ENCODE measurements around the gene SMPD2. TPM values are rescaled to one million over a fixed set of nuclear protein-coding genes. Genes with fewer than 3 reads are reported as not detected.

SMPD2 gene
- total and polyA plus RNA-seq, 2 donors (not counting 3 experiments of a cell fraction or from before 2014, with no cell fraction given), result 6.9 to 10.0 TPM

DNA sequence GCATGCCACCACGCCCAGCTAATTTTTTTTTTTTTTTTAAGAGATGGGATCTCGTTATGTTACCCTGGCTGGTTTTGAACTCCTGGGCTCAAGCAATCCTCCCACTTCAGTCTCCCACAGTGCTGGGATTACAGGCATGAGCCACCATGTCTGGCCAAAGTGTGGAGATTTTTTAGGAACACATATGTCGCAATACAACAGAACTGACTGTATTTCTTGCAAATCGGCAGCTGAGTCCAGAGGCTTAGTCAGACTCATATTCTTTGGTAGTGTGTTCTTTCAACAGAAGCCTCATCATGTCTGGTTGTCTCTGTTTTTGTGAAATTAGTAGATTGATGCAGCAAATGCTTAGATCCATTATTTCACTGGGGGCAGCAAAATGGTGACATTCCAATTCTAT is 34.3 kb upstream of the SMPD2 start:
- H3K4me2 ChIP-seq (ENCODE audit: insufficient read depth, low read length), result no peak overlapping the region
- CTCF ChIA-PET, result no interaction called here

DNA sequence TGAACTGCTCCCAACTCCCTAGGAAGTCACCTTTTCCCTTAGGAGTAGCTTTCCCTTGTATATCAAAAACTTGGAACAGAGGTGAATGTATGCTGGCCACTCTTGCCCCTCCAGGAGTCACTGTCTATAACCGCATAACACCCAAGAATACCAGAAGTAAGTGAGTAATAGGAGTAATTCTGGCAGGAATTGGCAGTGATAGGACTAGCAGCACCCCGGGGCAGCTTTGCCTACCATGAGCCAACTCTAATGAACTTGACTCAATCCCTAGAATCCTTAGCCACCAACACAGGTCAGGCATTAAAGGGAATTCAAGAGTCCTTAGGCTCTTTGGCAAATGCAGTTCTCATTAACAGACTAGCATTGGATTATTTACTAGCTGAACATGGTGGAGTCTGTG is 29.5 kb upstream of the SMPD2 start:
- Histone ChIP-seq H3K27me3 (ENCODE audit: control insufficient read depth in 2 of 2, insufficient read depth in 2 of 2, low read length in 2 of 2) (peaks cover 3 to 5% of the 10 kb centered on the region in 2 experiments), H3K9ac (replicated peaks; ENCODE audit: extremely low read depth, insufficient read depth, low read length) (no peak overlapping the region), H4K20me1 (replicated peaks; ENCODE audit: control insufficient read depth, extremely low read depth, insufficient read depth, low read length) (no peaks in the 10 kb centered on the region), H3K36me3 (ENCODE audit: control insufficient read depth in 2 of 2, extremely low read depth in 1 of 2, insufficient read depth in 2 of 2, low read length in 2 of 2) (no peaks in the 10 kb centered on the region), H3K4me2 (ENCODE audit: insufficient read depth, low read length) (no peak overlapping the region), H2AFZ (ENCODE audit: low read depth, low read length) (no peak overlapping the region), H3K4me1 (ENCODE audit: control insufficient read depth, extremely low read depth, insufficient read depth, low read length) (no peaks in the 10 kb centered on the region), H3K27ac (ENCODE audit: insufficient read depth, low read depth, low read length) (no peak overlapping the region), H3K79me2 (ENCODE audit: control insufficient read depth, insufficient read depth, low read length) (no peaks in the 10 kb centered on the region), H3K9me3 (replicated peaks; ENCODE audit: control insufficient read depth, insufficient read depth, low read length) (no peaks in the 10 kb centered on the region), H3K9me1 (replicated peaks; ENCODE audit: control insufficient read depth, extremely low read depth, insufficient read depth, low read length) (no peaks in the 10 kb centered on the region), H3K4me3 (replicated peaks in 1 of 3; ENCODE audit: insufficient read depth in 1 of 3, low read depth in 1 of 3, low read length in 3 of 3) (no peak overlapping the region)
- dilution Hi-C loops (cut with MboI; ENCODE audit: extremely low pct_ligation_motif_present, low sequenced_read_pairs), result no loop called here
- BruUV-seq (replicated peaks), result no TSS peak
- CTCF ChIA-PET, result no interaction called here
- DNase-seq (ENCODE audit: low read depth, low spot score), result no peak
- FAIRE-seq, result no peak
- TF ChIP-seq, protein P1, sequence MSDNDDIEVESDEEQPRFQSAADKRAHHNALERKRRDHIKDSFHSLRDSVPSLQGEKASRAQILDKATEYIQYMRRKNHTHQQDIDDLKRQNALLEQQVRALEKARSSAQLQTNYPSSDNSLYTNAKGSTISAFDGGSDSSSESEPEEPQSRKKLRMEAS (IDR thresholded peaks at IDR 0.05; ENCODE audit: insufficient read depth, insufficient read length), result no peak
- TF ChIP-seq, protein P2, sequence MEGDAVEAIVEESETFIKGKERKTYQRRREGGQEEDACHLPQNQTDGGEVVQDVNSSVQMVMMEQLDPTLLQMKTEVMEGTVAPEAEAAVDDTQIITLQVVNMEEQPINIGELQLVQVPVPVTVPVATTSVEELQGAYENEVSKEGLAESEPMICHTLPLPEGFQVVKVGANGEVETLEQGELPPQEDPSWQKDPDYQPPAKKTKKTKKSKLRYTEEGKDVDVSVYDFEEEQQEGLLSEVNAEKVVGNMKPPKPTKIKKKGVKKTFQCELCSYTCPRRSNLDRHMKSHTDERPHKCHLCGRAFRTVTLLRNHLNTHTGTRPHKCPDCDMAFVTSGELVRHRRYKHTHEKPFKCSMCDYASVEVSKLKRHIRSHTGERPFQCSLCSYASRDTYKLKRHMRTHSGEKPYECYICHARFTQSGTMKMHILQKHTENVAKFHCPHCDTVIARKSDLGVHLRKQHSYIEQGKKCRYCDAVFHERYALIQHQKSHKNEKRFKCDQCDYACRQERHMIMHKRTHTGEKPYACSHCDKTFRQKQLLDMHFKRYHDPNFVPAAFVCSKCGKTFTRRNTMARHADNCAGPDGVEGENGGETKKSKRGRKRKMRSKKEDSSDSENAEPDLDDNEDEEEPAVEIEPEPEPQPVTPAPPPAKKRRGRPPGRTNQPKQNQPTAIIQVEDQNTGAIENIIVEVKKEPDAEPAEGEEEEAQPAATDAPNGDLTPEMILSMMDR (IDR thresholded peaks at IDR 0.05; ENCODE audit: extremely low read depth in 1 of 2, insufficient read depth in 1 of 2, low read depth in 1 of 2, low read length in 2 of 2), result no peak
- TF ChIP-seq POLR2A (IDR thresholded peaks at IDR 0.05; ENCODE audit: low read depth, low read length), result no peak
- no peak for TF ChIP-seq MYC (IDR thresholded peaks at IDR 0.05; ENCODE audit: low read depth, low read length)
- no peak for TF ChIP-seq EZH2 (IDR thresholded peaks at IDR 0.05; ENCODE audit: borderline replicate concordance, low read depth, low read length, severe bottlenecking)
- no peak for TF ChIP-seq JUN (IDR thresholded peaks at IDR 0.05; ENCODE audit: borderline replicate concordance, insufficient read depth, insufficient read length, low read depth)
- TF ChIP-seq FOS (IDR thresholded peaks at IDR 0.05; ENCODE audit: borderline replicate concordance, insufficient read depth, low read length), result no peak
- POLR2A ChIA-PET, result no interaction called here
- intact Hi-C loops (cut with micrococcal nuclease), result no loop called here

More for the DNA sequence above, 34.3 kb upstream of the SMPD2 start:
- POLR2A ChIA-PET, result no interaction called here
- Histone ChIP-seq H3K4me1 (ENCODE audit: control insufficient read depth, extremely low read depth, insufficient read depth, low read length) (no peaks in the 10 kb centered on the region), H3K36me3 (ENCODE audit: control insufficient read depth in 2 of 2, extremely low read depth in 1 of 2, insufficient read depth in 2 of 2, low read length in 2 of 2) (no peaks in the 10 kb centered on the region), H4K20me1 (replicated peaks; ENCODE audit: control insufficient read depth, extremely low read depth, insufficient read depth, low read length) (no peaks in the 10 kb centered on the region), H3K9me3 (replicated peaks; ENCODE audit: control insufficient read depth, insufficient read depth, low read length) (no peaks in the 10 kb centered on the region), H3K4me3 (replicated peaks in 1 of 3; ENCODE audit: insufficient read depth in 1 of 3, low read depth in 1 of 3, low read length in 3 of 3) (no peak overlapping the region), H3K9me1 (replicated peaks; ENCODE audit: control insufficient read depth, extremely low read depth, insufficient read depth, low read length) (no peaks in the 10 kb centered on the region), H3K9ac (replicated peaks; ENCODE audit: extremely low read depth, insufficient read depth, low read length) (no peak overlapping the region), H2AFZ (ENCODE audit: low read depth, low read length) (no peak overlapping the region), H3K27ac (ENCODE audit: insufficient read depth, low read depth, low read length) (no peak overlapping the region), H3K27me3 (ENCODE audit: control insufficient read depth in 2 of 2, insufficient read depth in 2 of 2, low read length in 2 of 2) (peaks cover 2 to 6% of the 10 kb centered on the region in 2 experiments), H3K79me2 (ENCODE audit: control insufficient read depth, insufficient read depth, low read length) (no peaks in the 10 kb centered on the region)
- intact Hi-C loops (cut with micrococcal nuclease), result no loop called here
- BruUV-seq (replicated peaks), result no TSS peak
- no peak for DNase-seq (ENCODE audit: low read depth, low spot score)
- dilution Hi-C loops (cut with MboI; ENCODE audit: extremely low pct_ligation_motif_present, low sequenced_read_pairs), result no loop called here
- TF ChIP-seq MYC (IDR thresholded peaks at IDR 0.05; ENCODE audit: low read depth, low read length), result no peak
- TF ChIP-seq, protein P1 (IDR thresholded peaks at IDR 0.05; ENCODE audit: insufficient read depth, insufficient read length), result no peak
- TF ChIP-seq POLR2A (IDR thresholded peaks at IDR 0.05; ENCODE audit: low read depth, low read length), result no peak
- TF ChIP-seq, protein P2 (IDR thresholded peaks at IDR 0.05; ENCODE audit: extremely low read depth in 1 of 2, insufficient read depth in 1 of 2, low read depth in 1 of 2, low read length in 2 of 2), result no peak
- TF ChIP-seq POLR2AphosphoS5 (IDR thresholded peaks at IDR 0.05; ENCODE audit: insufficient read depth, low read depth, low read length), result no peak
- no peak for TF ChIP-seq GATA2 (IDR thresholded peaks at IDR 0.05; ENCODE audit: insufficient read depth, insufficient read length, low read depth, low read length)
- FAIRE-seq, result no peak

Measured in endothelial cell of umbilical vein (primary cell).